Loucy (cell line): ENCODE results near the gene FSTL5.

Experiments used
- H2AFZ ChIP-seq: fragments of 200-600 bp; sonication (generic); 2 replicates; pipeline ENCODE4 v1.6.0; 2016; ENCODE audit warnings: antibody characterized with exemption, mild to moderate bottlenecking, low read length, moderate library complexity
- H3F3A ChIP-seq: fragments of 200-600 bp; 2 replicates; pipeline ENCODE4 v1.6.0; 2016; ENCODE audit warnings: antibody characterized with exemption, low read depth, mild to moderate bottlenecking
- H3K27me3 ChIP-seq: fragments of 200-600 bp; sonication (generic); 2 replicates; pipeline ENCODE4 v1.6.1; 2014; ENCODE audit warnings: low read length, mild to moderate bottlenecking; ENCODE audit not compliant: insufficient read depth, poor library complexity, severe bottlenecking
- H3K36me3 ChIP-seq: fragments of 200-600 bp; sonication (generic); 2 replicates; pipeline ENCODE4 v1.6.1; 2016; ENCODE audit warnings: low read length; ENCODE audit not compliant: insufficient read depth
- H3K4me1 ChIP-seq: fragments of 200-600 bp; sonication (generic); 2 replicates; pipeline ENCODE4 v1.5.1; 2014; ENCODE audit warnings: low read length, mild to moderate bottlenecking; ENCODE audit not compliant: insufficient read depth, poor library complexity, severe bottlenecking
- H3K4me2 ChIP-seq: fragments of 200-600 bp; sonication (generic); 2 replicates; pipeline ENCODE4 v1.6.0; 2014; ENCODE audit warnings: antibody characterized with exemption, low read length, low read depth, mild to moderate bottlenecking; ENCODE audit not compliant: poor library complexity, severe bottlenecking
- H3K4me3 ChIP-seq: fragments of 200-600 bp; sonication (generic); 2 replicates; pipeline ENCODE4 v1.5.1; 2014; ENCODE audit warnings: low read length, mild to moderate bottlenecking, mixed read lengths; ENCODE audit not compliant: poor library complexity, severe bottlenecking
- H3K79me2 ChIP-seq: fragments of 200-600 bp; sonication (generic); 2 replicates; pipeline ENCODE4 v1.6.1; 2014; ENCODE audit warnings: low read length; ENCODE audit not compliant: insufficient read depth
- H3K9ac ChIP-seq: fragments of 200-600 bp; sonication (generic); 2 replicates; pipeline ENCODE4 v1.6.0; 2014; ENCODE audit warnings: mild to moderate bottlenecking, low read depth, low read length, moderate library complexity; ENCODE audit not compliant: poor library complexity, severe bottlenecking
- H3K9me2 ChIP-seq: fragments of 200-600 bp; sonication (generic); replicated peaks from 2 replicates; pipeline ENCODE4 v1.6.1; 2016; ENCODE audit warnings: low read depth, low read length, mixed read lengths
- H3K9me3 ChIP-seq: fragments of 200-600 bp; sonication (generic); 2 replicates; pipeline ENCODE4 v1.6.1; 2014; ENCODE audit warnings: mild to moderate bottlenecking, antibody characterized with exemption, low read length, low read depth; ENCODE audit not compliant: insufficient read depth
- H4K20me1 ChIP-seq: fragments of 200-600 bp; sonication (generic); 2 replicates; pipeline ENCODE4 v1.6.0; 2014; ENCODE audit warnings: antibody characterized with exemption, low read length, mild to moderate bottlenecking; ENCODE audit not compliant: insufficient read depth, poor library complexity, severe bottlenecking
- CTCF ChIP-seq: fragments of 200-600 bp; sonication (generic); conservative IDR thresholded peaks from 2 replicates; pipeline ENCODE4 v1.5.1; 2014; ENCODE audit warnings: mild to moderate bottlenecking, antibody characterized with exemption, low read length
- EZH2phosphoT487 ChIP-seq: fragments of 200-600 bp; IDR thresholded peaks from 2 replicates; pipeline ENCODE4 v1.6.1; 2018; ENCODE audit warnings: antibody characterized with exemption, mild to moderate bottlenecking, moderate library complexity, borderline replicate concordance

The FSTL5 gene

DNA sequence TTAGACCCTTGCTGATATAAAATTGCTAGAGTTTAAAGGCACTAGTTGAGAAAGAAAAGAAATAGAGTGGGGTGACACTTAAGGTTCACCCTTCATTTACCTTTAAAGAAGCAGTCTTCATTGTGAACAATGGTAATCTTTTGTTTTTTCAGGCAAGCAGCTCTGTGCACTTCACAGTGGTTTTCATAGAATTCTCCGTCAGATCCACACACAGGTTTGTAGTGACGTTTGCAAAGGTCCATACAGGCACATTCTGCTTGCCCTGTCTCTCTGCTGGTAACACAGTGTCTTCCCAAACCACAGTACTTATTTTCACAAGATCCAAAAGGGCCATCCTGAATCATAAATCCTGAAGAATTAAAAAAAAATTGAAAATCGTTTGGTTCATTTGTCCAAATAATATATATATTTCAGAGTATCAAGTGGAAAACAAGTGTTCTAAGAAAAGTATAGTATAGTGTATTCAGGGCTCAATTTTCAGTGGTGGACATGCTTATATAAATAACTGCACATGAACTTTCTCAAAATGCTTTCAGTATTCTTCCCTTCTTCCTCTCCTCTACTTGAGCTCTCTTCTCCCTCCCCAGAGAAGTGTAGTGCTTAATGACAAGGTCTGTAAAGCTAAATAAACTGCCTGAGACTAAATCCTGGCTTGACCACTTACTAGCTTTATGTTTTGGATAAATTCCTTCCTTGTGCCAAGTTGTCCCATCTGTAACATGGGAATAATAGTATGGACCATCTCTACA is 243.3 kb downstream of the FSTL5 start:
- TF ChIP-seq EZH2phosphoT487 (no peak), CTCF (no peak)
- H3F3A ChIP-seq = no peaks in the 10 kb centered on the region
- no peak overlapping the region for H3K4me3 ChIP-seq
- no peaks in the 10 kb centered on the region for H3K36me3 ChIP-seq
- H3K9me2 ChIP-seq = no peaks in the 10 kb centered on the region
- no peak overlapping the region for H3K9ac ChIP-seq
- no peak overlapping the region for H3K4me2 ChIP-seq
- no peaks in the 10 kb centered on the region for H3K27me3 ChIP-seq
- H4K20me1 ChIP-seq = no peaks in the 10 kb centered on the region
- H3K79me2 ChIP-seq = no peaks in the 10 kb centered on the region
- no peaks in the 10 kb centered on the region for H3K9me3 ChIP-seq
- H2AFZ ChIP-seq = no peak overlapping the region
- no peaks in the 10 kb centered on the region for H3K4me1 ChIP-seq

DNA sequence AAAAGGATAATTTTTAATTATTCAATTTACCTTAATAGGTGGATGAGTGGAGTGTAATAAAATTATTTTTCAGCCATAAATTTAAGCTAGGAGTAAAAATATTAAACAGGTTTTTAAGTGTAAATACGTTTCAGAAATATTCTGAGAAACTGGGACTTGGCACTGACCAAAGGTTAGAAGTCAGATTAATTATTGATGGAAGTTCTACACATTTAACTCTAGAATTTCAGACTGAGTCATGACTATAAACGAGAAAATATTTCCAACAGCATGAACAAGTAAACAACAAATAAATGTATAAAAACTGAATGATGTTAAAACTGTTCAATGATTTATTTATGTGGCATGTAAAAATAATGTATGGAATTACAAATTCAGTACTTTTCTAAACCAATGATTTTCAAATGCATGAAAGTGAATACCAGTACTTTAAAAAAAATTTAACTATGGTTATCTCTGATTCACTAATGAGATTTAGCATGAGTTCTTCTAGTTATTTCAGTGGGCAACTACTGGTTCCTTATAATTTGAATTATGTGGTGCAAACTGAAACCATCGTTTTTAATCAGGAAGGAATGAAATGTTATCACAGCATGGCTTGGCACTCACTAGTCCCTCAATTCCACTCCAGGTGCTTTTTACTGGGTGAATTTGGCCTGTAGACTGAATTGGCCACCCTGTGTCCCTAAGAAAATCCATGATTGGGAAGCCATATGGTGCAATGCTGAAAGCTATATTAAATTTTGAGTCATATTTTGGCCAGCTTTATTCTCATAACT is 244.2 kb downstream of the FSTL5 start:
- H3K9ac ChIP-seq = no peak overlapping the region
- no peaks in the 10 kb centered on the region for H3F3A ChIP-seq
- H3K4me3 ChIP-seq = no peak overlapping the region
- no peaks in the 10 kb centered on the region for H3K27me3 ChIP-seq
- H3K4me2 ChIP-seq = no peak overlapping the region
- H3K9me3 ChIP-seq = no peaks in the 10 kb centered on the region
- H4K20me1 ChIP-seq = no peaks in the 10 kb centered on the region
- no peaks in the 10 kb centered on the region for H3K36me3 ChIP-seq
- H3K4me1 ChIP-seq = no peaks in the 10 kb centered on the region
- H3K9me2 ChIP-seq = no peaks in the 10 kb centered on the region
- no peak overlapping the region for H2AFZ ChIP-seq
- TF ChIP-seq EZH2phosphoT487 = no peak
- no peak for TF ChIP-seq CTCF
- H3K79me2 ChIP-seq = no peaks in the 10 kb centered on the region

DNA sequence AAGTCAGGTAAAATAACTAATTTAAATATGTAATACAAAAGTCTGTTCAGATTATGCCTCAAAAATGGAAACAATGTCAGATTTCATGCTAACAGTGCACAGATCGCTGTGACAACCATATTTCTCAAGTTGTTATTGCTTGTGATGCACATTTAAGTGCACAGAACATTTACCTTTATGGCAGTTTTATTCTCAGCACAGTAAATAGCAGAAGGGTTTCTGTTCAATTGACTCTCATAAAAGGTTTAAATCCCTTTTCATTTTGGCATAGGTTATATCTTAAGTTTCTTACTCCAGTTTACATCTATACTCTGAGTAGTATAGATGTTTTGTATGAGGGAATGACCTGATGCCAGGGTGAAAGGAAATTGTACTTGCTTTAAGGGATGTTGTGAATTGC is 247.8 kb downstream of the FSTL5 start:
- no peaks in the 10 kb centered on the region for H3K9me3 ChIP-seq
- no peaks in the 10 kb centered on the region for H3K4me1 ChIP-seq
- H4K20me1 ChIP-seq = no peaks in the 10 kb centered on the region
- no peaks in the 10 kb centered on the region for H3F3A ChIP-seq
- no peak overlapping the region for H3K4me3 ChIP-seq
- no peaks in the 10 kb centered on the region for H3K79me2 ChIP-seq
- H3K27me3 ChIP-seq = no peaks in the 10 kb centered on the region
- no peaks in the 10 kb centered on the region for H3K36me3 ChIP-seq
- no peak overlapping the region for H3K4me2 ChIP-seq
- H2AFZ ChIP-seq = no peak overlapping the region
- H3K9me2 ChIP-seq = no peaks in the 10 kb centered on the region
- TF ChIP-seq EZH2phosphoT487 (no peak), CTCF (no peak)
- no peak overlapping the region for H3K9ac ChIP-seq
